ENCODE data around the gene ORM2.

Gene ORM2

GRCh38 chr9:114371973-114372917, 42.6 kb downstream of the ORM2 start:
- DNase-seq (ENCODE audit: low spot score) = no peak

GRCh38 chr9:114372921-114373448, 43.3 kb downstream of the ORM2 start:
- DNase-seq (ENCODE audit: low spot score) = peak; percentile 89

DNA sequence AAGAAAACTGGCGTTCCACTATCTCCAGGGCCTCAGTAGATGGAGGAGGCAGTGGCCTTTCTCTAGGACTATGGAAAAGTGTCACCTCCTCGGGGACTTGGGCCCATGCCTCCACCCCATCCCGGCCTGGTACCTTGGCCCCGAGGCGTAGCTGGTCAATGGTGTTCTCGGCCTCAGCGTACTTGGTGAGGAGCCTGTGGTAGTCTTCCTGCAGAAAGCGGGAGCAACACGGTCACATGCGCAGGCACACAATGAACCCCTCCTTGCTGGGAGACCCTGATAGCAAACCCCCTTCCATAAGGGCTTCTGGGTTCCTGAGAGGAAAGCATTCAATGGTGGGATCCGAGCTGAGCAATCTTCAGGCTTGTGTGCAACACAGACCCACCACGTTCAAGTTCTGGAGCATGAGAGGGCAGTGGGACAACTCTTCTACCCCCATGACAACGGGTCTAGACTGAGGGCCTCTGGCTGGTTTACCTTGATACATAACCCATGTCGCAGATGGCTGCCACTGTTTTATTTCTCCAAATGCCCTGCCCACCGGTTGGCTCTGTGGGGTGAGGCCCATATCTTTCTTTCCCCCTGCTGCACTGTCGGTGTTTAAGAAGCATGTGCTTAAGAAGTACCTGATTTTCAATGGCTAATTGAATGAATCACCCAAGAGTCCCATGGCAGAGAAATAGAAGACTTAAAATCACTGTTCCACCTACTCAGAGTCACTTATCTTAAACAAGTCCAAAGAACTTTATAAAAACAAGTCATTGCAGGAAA, 44.5 kb downstream of the ORM2 start:
- DNase-seq (ENCODE audit: low spot score) = no peak

DNA sequence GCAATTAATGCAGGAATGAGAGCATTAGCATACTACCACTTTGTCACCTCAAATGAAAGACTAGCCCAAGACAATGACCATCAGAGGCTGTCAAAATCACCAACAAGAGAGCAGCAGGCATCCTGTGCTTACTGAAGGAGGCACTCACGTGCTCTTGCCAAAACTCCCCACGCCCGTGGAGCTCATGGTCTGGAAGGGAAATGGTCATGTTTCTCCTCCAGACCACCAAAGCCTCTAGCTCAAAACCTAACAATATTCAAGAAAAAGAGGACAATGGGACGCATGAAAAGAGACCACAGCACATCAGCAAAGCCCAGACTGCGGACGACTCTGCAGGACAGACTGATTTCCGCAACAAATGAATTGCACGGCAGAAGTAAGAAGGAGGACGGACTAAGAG, 45.3 kb downstream of the ORM2 start:
- DNase-seq (ENCODE audit: low spot score) = no peak

DNA sequence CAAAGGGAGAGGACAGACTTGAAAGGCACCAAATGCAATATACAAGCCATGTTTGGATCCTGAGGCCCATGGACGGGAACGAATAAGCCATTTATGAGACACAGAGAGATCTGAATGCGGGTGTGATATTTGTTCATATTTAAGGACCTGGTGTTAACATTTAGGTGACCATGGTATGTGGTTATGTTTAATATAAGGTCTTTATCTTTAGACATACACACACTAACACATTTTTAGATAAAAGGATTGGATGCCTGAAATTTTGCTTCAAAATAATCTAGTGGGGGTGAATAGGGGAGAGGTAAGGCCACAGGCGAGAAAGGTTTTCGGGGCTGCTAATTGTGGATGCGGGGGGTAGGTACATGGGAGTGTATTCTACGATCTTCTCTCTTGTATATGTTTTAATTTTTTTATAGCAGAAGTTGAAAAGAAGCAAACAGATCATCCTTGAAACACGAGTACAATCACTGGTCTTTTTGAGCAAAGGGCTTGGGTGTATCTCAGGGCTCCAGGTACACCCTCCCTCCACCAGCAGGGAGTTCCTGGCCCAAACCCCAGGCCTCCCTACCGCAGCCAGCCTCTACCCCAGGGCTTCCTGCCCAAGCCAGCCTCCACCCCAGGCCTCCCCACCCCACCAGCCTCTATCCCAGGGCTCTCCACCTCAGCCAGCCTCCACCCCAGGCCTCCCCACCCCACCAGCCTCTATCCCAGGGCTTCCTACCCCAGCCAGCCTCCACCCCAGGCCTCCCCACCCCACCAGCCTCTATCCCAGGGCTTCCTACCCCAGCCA, 45.9 kb downstream of the ORM2 start:
- DNase-seq (ENCODE audit: low spot score) = no peak

- no peak for DNase-seq (ENCODE audit: low spot score)
Observed at GRCh38 chr9:114376586-114377445, 47.1 kb downstream of the ORM2 start.

DNA sequence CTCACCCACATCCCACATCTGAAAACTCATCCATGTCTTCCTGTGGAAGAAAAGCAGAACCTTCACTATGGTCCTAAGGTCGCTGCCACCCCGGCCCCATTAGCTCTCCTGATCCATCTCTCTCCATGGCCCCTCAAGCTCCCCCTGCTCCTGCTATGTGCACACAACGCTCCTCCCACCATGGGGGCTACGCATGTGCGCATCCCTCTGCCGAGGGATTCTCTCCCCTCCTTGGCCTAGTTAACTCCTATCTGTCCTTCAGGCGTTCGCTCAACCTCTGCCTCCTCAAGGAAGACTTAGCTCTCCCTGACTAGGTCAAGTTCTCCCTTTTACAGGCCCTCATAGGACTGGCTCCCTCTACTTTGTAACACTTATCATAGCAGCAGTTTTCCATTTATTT, 48.3 kb downstream of the ORM2 start:
- DNase-seq (ENCODE audit: low spot score) = no peak

DNA sequence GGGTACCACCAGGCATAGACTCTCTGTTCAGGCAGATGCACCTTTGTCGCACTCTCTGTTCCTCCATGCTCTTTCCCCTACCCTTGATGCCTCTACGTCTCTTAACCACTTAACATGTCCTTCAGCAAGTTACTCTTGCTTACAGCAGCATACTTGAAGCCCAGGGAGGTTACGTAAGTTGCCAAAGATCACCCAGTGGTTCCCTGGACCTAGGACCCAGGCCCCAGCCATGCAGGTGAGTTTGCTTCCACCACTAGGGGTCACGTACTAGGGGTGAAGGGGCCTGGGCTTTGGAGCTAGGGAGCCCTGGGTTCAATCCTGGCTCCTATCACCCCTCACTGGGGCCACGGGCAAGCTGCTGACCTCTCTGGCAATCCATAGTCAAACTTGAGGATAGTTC, 49.2 kb downstream of the ORM2 start:
- DNase-seq (ENCODE audit: low spot score) = no peak
